HepG2 (cell line): ENCODE results near the gene SPAG8. TPM values are rescaled to one million over a fixed set of nuclear protein-coding genes. Genes with fewer than 3 reads are reported as not detected.

ENCODE experiments used
- CCAR2 ChIP-seq: fragments of 200-400 bp; formaldehyde crosslinking; optimal IDR thresholded peaks from 2 replicates; pipeline ENCODE3; 2018; ENCODE audit warnings: low read depth, mild to moderate bottlenecking, low read length, moderate library complexity
- EEA1 ChIP-seq: sonication (generic); formaldehyde crosslinking; IDR thresholded peaks from 2 replicates; pipeline ENCODE4 v1.5.1; 2020; ENCODE audit warnings: mild to moderate bottlenecking, missing genetic modification reagents, borderline replicate concordance
- KDM4B ChIP-seq: sonication (generic); formaldehyde crosslinking; IDR thresholded peaks from 2 replicates; pipeline ENCODE4 v1.4.0; 2020; ENCODE audit warnings: missing genetic modification reagents
- NFIC ChIP-seq: IDR thresholded peaks from 2 replicates; pipeline ENCODE4 v1.6.1; 2012; ENCODE audit warnings: mild to moderate bottlenecking, low read length, inconsistent platforms
- PAWR ChIP-seq: sonication (generic); formaldehyde crosslinking; IDR thresholded peaks from 2 replicates; pipeline ENCODE4 v1.4.0; 2020; ENCODE audit warnings: missing genetic modification reagents, mild to moderate bottlenecking, borderline replicate concordance
- PHF8 ChIP-seq: sonication (generic); formaldehyde crosslinking; IDR thresholded peaks from 2 replicates; pipeline ENCODE4 v1.5.0; 2020; ENCODE audit warnings: missing genetic modification reagents
- TAF15 ChIP-seq: fragments of 200-400 bp; formaldehyde crosslinking; IDR thresholded peaks from one replicate; pipeline ENCODE4 v1.6.1; 2018; ENCODE audit warnings: mild to moderate bottlenecking, low read depth, low read length; ENCODE audit not compliant: poor library complexity, severe bottlenecking
- ZKSCAN8 ChIP-seq: IDR thresholded peaks from 2 replicates; pipeline ENCODE4 v1.6.1; 2016; ENCODE audit warnings: borderline replicate concordance, missing genetic modification reagents, missing compliant biosample characterization
- ZNF251 ChIP-seq: sonication (generic); formaldehyde crosslinking; IDR thresholded peaks from 2 replicates; pipeline ENCODE4 v1.9.0; 2021; ENCODE audit warnings: mild to moderate bottlenecking, missing genetic modification reagents
- ZNF567 ChIP-seq: sonication (generic); formaldehyde crosslinking; IDR thresholded peaks from 2 replicates; pipeline ENCODE4 v1.8.1; 2023; ENCODE audit warnings: mild to moderate bottlenecking, missing genetic modification reagents, borderline replicate concordance
- ZNF670 ChIP-seq: sonication (generic); formaldehyde crosslinking; IDR thresholded peaks from 2 replicates; pipeline ENCODE4 v1.8.0; 2022; ENCODE audit warnings: mild to moderate bottlenecking, missing genetic modification reagents, borderline replicate concordance
- ZNF674 ChIP-seq: sonication (generic); formaldehyde crosslinking; IDR thresholded peaks from 2 replicates; pipeline ENCODE4 v1.5.0; 2020; ENCODE audit warnings: low read depth, mild to moderate bottlenecking, missing genetic modification reagents
- ZNF713 ChIP-seq: sonication (generic); formaldehyde crosslinking; IDR thresholded peaks from 2 replicates; pipeline ENCODE4 v1.4.0; 2020; ENCODE audit warnings: mild to moderate bottlenecking, missing genetic modification reagents
- polyA plus RNA-seq, 8 experiments: library from polyadenylated mRNA; depleted of rRNA in 3 of 8; stranded (reverse) in 7 of 8; unstranded in 1 of 8; fragments of >200 nt; fragmentation: Illumina TruSeq in 4 of 8; extraction: Trizol in 4 of 8; gene quantifications; 2 replicates each; pipeline versions ENCODE4 v1.2.1 to v1.2.3, GENCODE V29; 2011 to 2016; ENCODE audit warnings: low read depth in 4 of 8, missing spikeins in 1 of 8, mixed read lengths in 1 of 8; ENCODE audit not compliant: insufficient read depth in 1 of 8
- total RNA-seq, 5 experiments: library from RNA; depleted of rRNA; stranded (reverse); fragments of >200 nt; fragmentation: Illumina TruSeq; extraction: Trizol; gene quantifications; 2 replicates each; pipeline ENCODE4 v1.2.3, GENCODE V29; 2016; ENCODE audit warnings: low read depth in 1 of 5
- TF ChIP-seq, protein P1 (sequence below): IDR thresholded peaks from 2 replicates; pipeline ENCODE4 v1.6.1; 2016
- TF ChIP-seq, protein P2 (sequence below): sonication (generic); formaldehyde crosslinking; conservative IDR thresholded peaks from 2 replicates; pipeline ENCODE4 v1.4.0; 2020; ENCODE audit warnings: missing genetic modification reagents
- TF ChIP-seq, protein P3 (sequence below): sonication (generic); formaldehyde crosslinking; IDR thresholded peaks from 2 replicates; pipeline ENCODE4 v1.8.1; 2022; ENCODE audit warnings: low read depth, mild to moderate bottlenecking, missing genetic modification reagents
- TF ChIP-seq, protein P4 (sequence below): sonication (generic); IDR thresholded peaks from 2 replicates; pipeline ENCODE4 v1.6.1; 2016; ENCODE audit warnings: low read depth, borderline replicate concordance
- TF ChIP-seq, protein P5 (sequence below): sonication (generic); formaldehyde crosslinking; IDR thresholded peaks from 2 replicates; pipeline ENCODE4 v1.4.0; 2020; ENCODE audit warnings: mild to moderate bottlenecking, missing genetic modification reagents

The SPAG8 gene
- total and polyA plus RNA-seq, 2 of the 13 experiments (the other 11 are each of a cell fraction or from before 2014, with no cell fraction given): 0.18 to 0.27 TPM

DNA sequence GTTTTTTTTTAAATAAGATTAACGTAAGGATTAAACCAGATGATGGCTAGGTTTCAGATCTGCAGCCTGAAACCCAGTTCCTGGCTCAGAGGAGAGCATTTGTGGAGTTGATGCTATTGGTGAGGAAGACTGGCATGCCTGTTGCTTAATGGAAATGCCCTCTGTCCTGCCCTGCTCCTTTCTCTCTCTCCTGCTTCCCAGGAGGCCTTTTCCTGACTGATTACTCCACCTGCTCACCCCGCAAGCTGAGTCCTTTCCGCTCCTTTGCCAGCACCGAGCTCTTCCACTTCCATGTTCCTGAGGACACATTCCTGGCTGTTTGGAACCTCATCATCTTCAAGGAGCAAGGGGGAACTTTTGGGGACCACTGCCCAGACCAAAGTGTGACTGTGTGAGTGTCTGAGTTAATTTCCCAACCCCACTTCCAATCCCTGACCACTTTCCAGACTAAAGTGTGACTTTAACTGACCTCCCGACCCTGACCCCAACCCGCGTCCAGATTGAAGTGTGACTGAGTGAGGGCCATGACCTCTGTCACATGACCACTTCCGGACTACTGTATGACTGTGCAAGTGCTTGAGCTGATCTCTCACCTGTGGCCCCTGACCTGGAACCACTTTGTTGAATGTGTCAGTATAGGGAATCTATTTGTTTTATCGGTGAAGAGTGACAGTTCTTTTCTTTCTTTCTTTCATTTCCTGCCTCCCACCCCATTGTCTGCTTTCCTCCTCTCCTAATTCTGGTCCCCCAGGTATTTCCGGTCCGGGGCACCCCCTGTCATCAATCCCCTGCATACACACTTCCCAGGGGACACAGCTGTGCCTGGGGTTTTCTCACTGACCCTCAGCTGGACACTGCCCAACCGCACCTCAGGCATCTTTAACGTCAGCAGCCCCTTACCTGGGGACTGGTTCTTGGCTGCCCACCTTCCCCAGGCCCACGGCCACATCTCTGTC is 22.5 kb upstream of the SPAG8 start (continued):
- TF ChIP-seq, protein P1, sequence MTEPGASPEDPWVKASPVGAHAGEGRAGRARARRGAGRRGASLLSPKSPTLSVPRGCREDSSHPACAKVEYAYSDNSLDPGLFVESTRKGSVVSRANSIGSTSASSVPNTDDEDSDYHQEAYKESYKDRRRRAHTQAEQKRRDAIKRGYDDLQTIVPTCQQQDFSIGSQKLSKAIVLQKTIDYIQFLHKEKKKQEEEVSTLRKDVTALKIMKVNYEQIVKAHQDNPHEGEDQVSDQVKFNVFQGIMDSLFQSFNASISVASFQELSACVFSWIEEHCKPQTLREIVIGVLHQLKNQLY (CRISPR knock-in tag): no peak
- TF ChIP-seq CCAR2 (no peak), ZNF670 (CRISPR knock-in tag) (no peak), ZNF567 (CRISPR knock-in tag) (no peak), PHF8 (CRISPR knock-in tag) (no peak), EEA1 (CRISPR knock-in tag) (no peak), ZNF251 (CRISPR knock-in tag) (no peak), ZNF674 (CRISPR knock-in tag) (no peak), ZKSCAN8 (CRISPR knock-in tag) (no peak), TAF15 (no peak), ZNF713 (CRISPR knock-in tag) (no peak), NFIC (no peak), PAWR (CRISPR knock-in tag) (no peak), KDM4B (CRISPR knock-in tag) (no peak)
- TF ChIP-seq, protein P2, sequence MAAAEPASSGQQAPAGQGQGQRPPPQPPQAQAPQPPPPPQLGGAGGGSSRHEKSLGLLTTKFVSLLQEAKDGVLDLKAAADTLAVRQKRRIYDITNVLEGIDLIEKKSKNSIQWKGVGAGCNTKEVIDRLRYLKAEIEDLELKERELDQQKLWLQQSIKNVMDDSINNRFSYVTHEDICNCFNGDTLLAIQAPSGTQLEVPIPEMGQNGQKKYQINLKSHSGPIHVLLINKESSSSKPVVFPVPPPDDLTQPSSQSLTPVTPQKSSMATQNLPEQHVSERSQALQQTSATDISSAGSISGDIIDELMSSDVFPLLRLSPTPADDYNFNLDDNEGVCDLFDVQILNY (CRISPR knock-in tag): no peak
- TF ChIP-seq, protein P3, sequence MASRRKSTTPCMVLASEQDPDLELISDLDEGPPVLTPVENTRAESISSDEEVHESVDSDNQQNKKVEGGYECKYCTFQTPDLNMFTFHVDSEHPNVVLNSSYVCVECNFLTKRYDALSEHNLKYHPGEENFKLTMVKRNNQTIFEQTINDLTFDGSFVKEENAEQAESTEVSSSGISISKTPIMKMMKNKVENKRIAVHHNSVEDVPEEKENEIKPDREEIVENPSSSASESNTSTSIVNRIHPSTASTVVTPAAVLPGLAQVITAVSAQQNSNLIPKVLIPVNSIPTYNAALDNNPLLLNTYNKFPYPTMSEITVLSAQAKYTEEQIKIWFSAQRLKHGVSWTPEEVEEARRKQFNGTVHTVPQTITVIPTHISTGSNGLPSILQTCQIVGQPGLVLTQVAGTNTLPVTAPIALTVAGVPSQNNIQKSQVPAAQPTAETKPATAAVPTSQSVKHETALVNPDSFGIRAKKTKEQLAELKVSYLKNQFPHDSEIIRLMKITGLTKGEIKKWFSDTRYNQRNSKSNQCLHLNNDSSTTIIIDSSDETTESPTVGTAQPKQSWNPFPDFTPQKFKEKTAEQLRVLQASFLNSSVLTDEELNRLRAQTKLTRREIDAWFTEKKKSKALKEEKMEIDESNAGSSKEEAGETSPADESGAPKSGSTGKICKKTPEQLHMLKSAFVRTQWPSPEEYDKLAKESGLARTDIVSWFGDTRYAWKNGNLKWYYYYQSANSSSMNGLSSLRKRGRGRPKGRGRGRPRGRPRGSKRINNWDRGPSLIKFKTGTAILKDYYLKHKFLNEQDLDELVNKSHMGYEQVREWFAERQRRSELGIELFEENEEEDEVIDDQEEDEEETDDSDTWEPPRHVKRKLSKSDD (CRISPR knock-in tag): no peak
- TF ChIP-seq, protein P4, sequence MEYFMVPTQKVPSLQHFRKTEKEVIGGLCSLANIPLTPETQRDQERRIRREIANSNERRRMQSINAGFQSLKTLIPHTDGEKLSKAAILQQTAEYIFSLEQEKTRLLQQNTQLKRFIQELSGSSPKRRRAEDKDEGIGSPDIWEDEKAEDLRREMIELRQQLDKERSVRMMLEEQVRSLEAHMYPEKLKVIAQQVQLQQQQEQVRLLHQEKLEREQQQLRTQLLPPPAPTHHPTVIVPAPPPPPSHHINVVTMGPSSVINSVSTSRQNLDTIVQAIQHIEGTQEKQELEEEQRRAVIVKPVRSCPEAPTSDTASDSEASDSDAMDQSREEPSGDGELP: no peak
- TF ChIP-seq, protein P5, sequence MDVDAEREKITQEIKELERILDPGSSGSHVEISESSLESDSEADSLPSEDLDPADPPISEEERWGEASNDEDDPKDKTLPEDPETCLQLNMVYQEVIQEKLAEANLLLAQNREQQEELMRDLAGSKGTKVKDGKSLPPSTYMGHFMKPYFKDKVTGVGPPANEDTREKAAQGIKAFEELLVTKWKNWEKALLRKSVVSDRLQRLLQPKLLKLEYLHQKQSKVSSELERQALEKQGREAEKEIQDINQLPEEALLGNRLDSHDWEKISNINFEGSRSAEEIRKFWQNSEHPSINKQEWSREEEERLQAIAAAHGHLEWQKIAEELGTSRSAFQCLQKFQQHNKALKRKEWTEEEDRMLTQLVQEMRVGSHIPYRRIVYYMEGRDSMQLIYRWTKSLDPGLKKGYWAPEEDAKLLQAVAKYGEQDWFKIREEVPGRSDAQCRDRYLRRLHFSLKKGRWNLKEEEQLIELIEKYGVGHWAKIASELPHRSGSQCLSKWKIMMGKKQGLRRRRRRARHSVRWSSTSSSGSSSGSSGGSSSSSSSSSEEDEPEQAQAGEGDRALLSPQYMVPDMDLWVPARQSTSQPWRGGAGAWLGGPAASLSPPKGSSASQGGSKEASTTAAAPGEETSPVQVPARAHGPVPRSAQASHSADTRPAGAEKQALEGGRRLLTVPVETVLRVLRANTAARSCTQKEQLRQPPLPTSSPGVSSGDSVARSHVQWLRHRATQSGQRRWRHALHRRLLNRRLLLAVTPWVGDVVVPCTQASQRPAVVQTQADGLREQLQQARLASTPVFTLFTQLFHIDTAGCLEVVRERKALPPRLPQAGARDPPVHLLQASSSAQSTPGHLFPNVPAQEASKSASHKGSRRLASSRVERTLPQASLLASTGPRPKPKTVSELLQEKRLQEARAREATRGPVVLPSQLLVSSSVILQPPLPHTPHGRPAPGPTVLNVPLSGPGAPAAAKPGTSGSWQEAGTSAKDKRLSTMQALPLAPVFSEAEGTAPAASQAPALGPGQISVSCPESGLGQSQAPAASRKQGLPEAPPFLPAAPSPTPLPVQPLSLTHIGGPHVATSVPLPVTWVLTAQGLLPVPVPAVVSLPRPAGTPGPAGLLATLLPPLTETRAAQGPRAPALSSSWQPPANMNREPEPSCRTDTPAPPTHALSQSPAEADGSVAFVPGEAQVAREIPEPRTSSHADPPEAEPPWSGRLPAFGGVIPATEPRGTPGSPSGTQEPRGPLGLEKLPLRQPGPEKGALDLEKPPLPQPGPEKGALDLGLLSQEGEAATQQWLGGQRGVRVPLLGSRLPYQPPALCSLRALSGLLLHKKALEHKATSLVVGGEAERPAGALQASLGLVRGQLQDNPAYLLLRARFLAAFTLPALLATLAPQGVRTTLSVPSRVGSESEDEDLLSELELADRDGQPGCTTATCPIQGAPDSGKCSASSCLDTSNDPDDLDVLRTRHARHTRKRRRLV (CRISPR knock-in tag): no peak
